ENCODE results near the gene PRKCG. TPM values are rescaled to one million over a fixed set of nuclear protein-coding genes. Genes with fewer than 3 reads are reported as not detected.

The PRKCG gene
- total RNA-seq, 1 experiment from 2014 or later, result 5.9 TPM

DNA sequence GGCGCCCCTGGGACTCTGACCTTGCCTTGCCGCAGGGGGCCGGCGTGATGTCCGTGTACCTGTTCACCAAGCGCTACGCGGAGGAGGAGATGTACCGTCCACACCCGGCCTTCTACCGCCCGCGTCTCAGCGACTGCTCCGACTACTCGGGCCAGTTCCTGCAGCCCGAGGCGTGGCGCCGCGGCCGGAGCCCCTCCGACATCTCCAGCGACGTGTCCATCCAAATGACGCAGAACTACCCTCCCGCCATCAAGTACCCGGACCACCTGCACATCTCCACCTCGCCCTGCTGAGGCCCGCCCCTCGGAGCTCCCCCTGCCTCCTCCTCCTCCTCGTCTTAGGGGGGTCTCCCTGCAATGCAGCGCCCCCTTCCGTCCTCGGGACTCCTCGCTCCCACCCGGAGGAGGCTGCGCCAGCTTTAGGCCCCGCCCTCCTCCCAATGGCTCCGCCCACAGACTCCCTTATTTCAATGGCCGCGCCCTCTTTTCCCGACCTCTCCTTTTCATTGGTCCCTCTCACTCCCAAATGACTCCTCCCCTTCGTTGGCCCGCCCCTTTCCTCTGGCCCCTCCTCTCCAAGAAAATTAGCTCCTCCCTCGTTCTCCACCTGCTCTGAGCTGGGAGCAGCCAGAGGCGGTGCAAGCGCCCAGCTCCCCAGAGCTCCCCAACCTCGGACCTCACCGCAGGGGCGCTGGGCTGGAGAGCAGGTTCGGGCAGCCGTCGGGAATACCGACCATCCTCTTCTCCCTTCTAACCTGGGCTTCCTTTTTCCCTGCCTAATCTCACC lies 60.2 kb downstream of the PRKCG start:
- ChIA-PET CTCF (no interaction called here), POLR2A (ENCODE audit: unreplicated experiment) (no interaction called here)
- Histone ChIP-seq H3K9me2 (ENCODE audit: insufficient read depth) (no peaks in the 10 kb centered on the region), H3K9me3 (ENCODE audit: insufficient read depth, low read depth) (no peaks in the 10 kb centered on the region), H3F3A (ENCODE audit: insufficient read depth, low read depth) (no peaks in the 10 kb centered on the region), H3K4me2 (no peak overlapping the region), H3K4me1 (replicated peaks; ENCODE audit: insufficient read depth) (no peaks in the 10 kb centered on the region), H2AFZ (no peak overlapping the region), H3K79me2 (ENCODE audit: low read depth) (no peaks in the 10 kb centered on the region), H3K4me3 (no peak overlapping the region), H3K27ac (no peak overlapping the region), H3K27me3 (ENCODE audit: insufficient read depth, low read depth) (no peaks in the 10 kb centered on the region), H4K20me1 (ENCODE audit: insufficient read depth) (no peaks in the 10 kb centered on the region), H3K36me3 (ENCODE audit: low read depth) (no peaks in the 10 kb centered on the region)
- TF ChIP-seq EZH2 (IDR thresholded peaks at IDR 0.05; ENCODE audit: low read depth), result no peak
- TF ChIP-seq, protein P1, sequence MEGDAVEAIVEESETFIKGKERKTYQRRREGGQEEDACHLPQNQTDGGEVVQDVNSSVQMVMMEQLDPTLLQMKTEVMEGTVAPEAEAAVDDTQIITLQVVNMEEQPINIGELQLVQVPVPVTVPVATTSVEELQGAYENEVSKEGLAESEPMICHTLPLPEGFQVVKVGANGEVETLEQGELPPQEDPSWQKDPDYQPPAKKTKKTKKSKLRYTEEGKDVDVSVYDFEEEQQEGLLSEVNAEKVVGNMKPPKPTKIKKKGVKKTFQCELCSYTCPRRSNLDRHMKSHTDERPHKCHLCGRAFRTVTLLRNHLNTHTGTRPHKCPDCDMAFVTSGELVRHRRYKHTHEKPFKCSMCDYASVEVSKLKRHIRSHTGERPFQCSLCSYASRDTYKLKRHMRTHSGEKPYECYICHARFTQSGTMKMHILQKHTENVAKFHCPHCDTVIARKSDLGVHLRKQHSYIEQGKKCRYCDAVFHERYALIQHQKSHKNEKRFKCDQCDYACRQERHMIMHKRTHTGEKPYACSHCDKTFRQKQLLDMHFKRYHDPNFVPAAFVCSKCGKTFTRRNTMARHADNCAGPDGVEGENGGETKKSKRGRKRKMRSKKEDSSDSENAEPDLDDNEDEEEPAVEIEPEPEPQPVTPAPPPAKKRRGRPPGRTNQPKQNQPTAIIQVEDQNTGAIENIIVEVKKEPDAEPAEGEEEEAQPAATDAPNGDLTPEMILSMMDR (conservative IDR thresholded peaks at IDR 0.05), result no peak
- no TSS peak for BruUV-seq (replicated peaks)
- intact Hi-C loops (cut with micrococcal nuclease; ENCODE audit: unreplicated experiment), result no loop called here
- DNase-seq, result no peak

DNA sequence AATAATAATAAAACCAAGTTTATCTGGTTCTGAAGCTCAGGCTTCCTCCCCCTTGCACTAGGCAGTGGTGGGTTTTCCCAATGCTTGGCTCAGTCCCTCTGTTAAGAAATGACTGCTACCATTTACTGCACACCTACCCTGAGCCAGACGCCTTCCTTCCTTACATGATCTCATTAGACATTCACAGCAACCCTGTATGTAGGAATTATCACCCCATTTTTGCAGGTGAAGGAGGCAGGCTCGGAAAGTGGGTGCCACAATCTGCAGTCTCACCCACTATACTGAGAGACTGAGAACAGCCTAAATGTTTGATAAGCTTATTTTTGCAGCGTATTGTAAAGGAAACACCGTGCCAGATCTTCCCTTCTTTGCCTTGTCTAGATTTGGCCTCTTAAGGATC lies 62.4 kb downstream of the PRKCG start:
- CTCF ChIA-PET, result no interaction called here
- Histone ChIP-seq H3K79me2 (ENCODE audit: low read depth) (no peaks in the 10 kb centered on the region), H3K27me3 (ENCODE audit: insufficient read depth, low read depth) (no peaks in the 10 kb centered on the region), H3K9me3 (ENCODE audit: insufficient read depth, low read depth) (no peaks in the 10 kb centered on the region), H3K4me2 (no peak overlapping the region), H4K20me1 (ENCODE audit: insufficient read depth) (no peaks in the 10 kb centered on the region), H3K4me1 (replicated peaks; ENCODE audit: insufficient read depth) (no peaks in the 10 kb centered on the region), H3K36me3 (ENCODE audit: low read depth) (no peaks in the 10 kb centered on the region), H2AFZ (no peak overlapping the region), H3F3A (ENCODE audit: insufficient read depth, low read depth) (no peaks in the 10 kb centered on the region), H3K27ac (no peak overlapping the region), H3K9me2 (ENCODE audit: insufficient read depth) (no peaks in the 10 kb centered on the region), H3K4me3 (no peak overlapping the region)
- TF ChIP-seq, protein P1 (conservative IDR thresholded peaks at IDR 0.05), result no peak
- TF ChIP-seq EZH2 (IDR thresholded peaks at IDR 0.05; ENCODE audit: low read depth), result no peak
- no TSS peak for BruUV-seq (replicated peaks)
- DNase-seq, result no peak
- intact Hi-C loops (cut with micrococcal nuclease; ENCODE audit: unreplicated experiment), result no loop called here
- POLR2A ChIA-PET (ENCODE audit: unreplicated experiment), result no interaction called here

DNA sequence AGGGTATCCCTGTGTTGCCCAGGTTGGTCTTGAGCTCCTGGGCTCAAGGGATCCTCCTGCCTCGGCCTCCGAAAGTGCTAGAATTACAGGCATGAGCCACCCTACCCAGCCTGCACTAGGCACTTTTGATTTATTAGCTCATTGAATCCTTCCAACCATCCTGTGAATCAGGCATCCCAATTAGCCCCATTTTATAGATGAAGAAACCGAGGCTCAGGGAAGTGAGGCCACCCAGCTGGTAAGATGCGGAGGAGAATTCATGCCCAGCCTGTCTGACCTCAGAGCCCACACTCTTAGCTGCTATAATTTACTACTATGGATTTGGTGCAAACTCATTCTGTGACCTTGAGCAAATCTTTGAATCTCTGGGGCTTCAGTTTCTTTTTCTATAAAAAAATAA lies 62.9 kb downstream of the PRKCG start:
- ChIA-PET POLR2A (ENCODE audit: unreplicated experiment) (no interaction called here), CTCF (no interaction called here)
- Histone ChIP-seq H3K4me3 (no peak overlapping the region), H3F3A (ENCODE audit: insufficient read depth, low read depth) (no peaks in the 10 kb centered on the region), H4K20me1 (ENCODE audit: insufficient read depth) (no peaks in the 10 kb centered on the region), H3K79me2 (ENCODE audit: low read depth) (no peaks in the 10 kb centered on the region), H3K4me1 (replicated peaks; ENCODE audit: insufficient read depth) (no peaks in the 10 kb centered on the region), H3K27ac (no peak overlapping the region), H2AFZ (no peak overlapping the region), H3K27me3 (ENCODE audit: insufficient read depth, low read depth) (no peaks in the 10 kb centered on the region), H3K9me3 (ENCODE audit: insufficient read depth, low read depth) (no peaks in the 10 kb centered on the region), H3K9me2 (ENCODE audit: insufficient read depth) (no peaks in the 10 kb centered on the region), H3K4me2 (no peak overlapping the region), H3K36me3 (ENCODE audit: low read depth) (no peaks in the 10 kb centered on the region)
- BruUV-seq (replicated peaks), result no TSS peak
- DNase-seq, result no peak
- no peak for TF ChIP-seq EZH2 (IDR thresholded peaks at IDR 0.05; ENCODE audit: low read depth)
- TF ChIP-seq, protein P1 (conservative IDR thresholded peaks at IDR 0.05), result no peak
- intact Hi-C loops (cut with micrococcal nuclease; ENCODE audit: unreplicated experiment), result no loop called here
